ENCODE measurements around the gene MRTFB. TPM values are rescaled to one million over a fixed set of nuclear protein-coding genes. Genes with fewer than 3 reads are reported as not detected.
A peak's percentile ranks its signal among the peaks of the same experiment; 100 is the strongest.

Gene MRTFB
- total RNA-seq, 1 donor = 11.6 TPM

GRCh38 chr16:14056970-14057369 lies 14.1 kb upstream of the MRTFB start:
- no peak for DNase-seq (ENCODE audit: insufficient read length, low spot score, missing footprints)
- no peak overlapping the region for H2AFZ ChIP-seq (ENCODE audit: low read length)
- peaks cover 6% of the 10 kb centered on the region for H3K27me3 ChIP-seq (ENCODE audit: insufficient read depth, low read length)
- H4K20me1 ChIP-seq (ENCODE audit: insufficient read depth, low read length) = no peaks in the 10 kb centered on the region
- H3K9me3 ChIP-seq (ENCODE audit: low read depth, low read length) = peaks cover 3% of the 10 kb centered on the region
- no peaks in the 10 kb centered on the region for H3K4me1 ChIP-seq (ENCODE audit: insufficient read depth, low read length)
- TF ChIP-seq CTCF (IDR thresholded peaks at IDR 0.05; ENCODE audit: extremely low read depth, low read depth, low read length) = no peak
- H3K4me2 ChIP-seq (ENCODE audit: insufficient read depth, low read length) = no peak overlapping the region
- no peaks in the 10 kb centered on the region for H3K79me2 ChIP-seq (ENCODE audit: insufficient read depth, low read length)
- H3K36me3 ChIP-seq (ENCODE audit: insufficient read depth, low read length) = no peaks in the 10 kb centered on the region
- H3K27ac ChIP-seq (ENCODE audit: low read depth, low read length) = no peak overlapping the region
- H3K4me3 ChIP-seq (ENCODE audit: insufficient read depth, low read length) = no peak overlapping the region

GRCh38 chr16:14057878-14058382 lies 13.2 kb upstream of the MRTFB start:
- no peak overlapping the region for H3K27ac ChIP-seq (ENCODE audit: low read depth, low read length)
- TF ChIP-seq CTCF (IDR thresholded peaks at IDR 0.05; ENCODE audit: extremely low read depth, low read depth, low read length) = no peak
- no peak for DNase-seq (ENCODE audit: insufficient read length, low spot score, missing footprints)

GRCh38 chr16:14061732-14062259 lies 9.3 kb upstream of the MRTFB start:
- H3K4me1 ChIP-seq (ENCODE audit: insufficient read depth, low read length) = no peaks in the 10 kb centered on the region
- H3K4me2 ChIP-seq (ENCODE audit: insufficient read depth, low read length) = no peak overlapping the region
- TF ChIP-seq CTCF (IDR thresholded peaks at IDR 0.05; ENCODE audit: extremely low read depth, low read depth, low read length) = no peak
- no peaks in the 10 kb centered on the region for H3K36me3 ChIP-seq (ENCODE audit: insufficient read depth, low read length)
- peaks cover 2% of the 10 kb centered on the region for H3K27me3 ChIP-seq (ENCODE audit: insufficient read depth, low read length)
- H3K79me2 ChIP-seq (ENCODE audit: insufficient read depth, low read length) = no peaks in the 10 kb centered on the region
- no peak overlapping the region for H2AFZ ChIP-seq (ENCODE audit: low read length)
- peaks cover 2% of the 10 kb centered on the region for H3K9me3 ChIP-seq (ENCODE audit: low read depth, low read length)
- H4K20me1 ChIP-seq (ENCODE audit: insufficient read depth, low read length) = no peaks in the 10 kb centered on the region
- no peak overlapping the region for H3K4me3 ChIP-seq (ENCODE audit: insufficient read depth, low read length)
- no peak for DNase-seq (ENCODE audit: insufficient read length, low spot score, missing footprints)
- H3K27ac ChIP-seq (ENCODE audit: low read depth, low read length) = no peak overlapping the region

More at GRCh38 chr16:14057878-14058382, 13.2 kb upstream of the MRTFB start:
- H3K4me1 ChIP-seq (ENCODE audit: insufficient read depth, low read length) = no peaks in the 10 kb centered on the region
- no peaks in the 10 kb centered on the region for H3K36me3 ChIP-seq (ENCODE audit: insufficient read depth, low read length)
- H3K79me2 ChIP-seq (ENCODE audit: insufficient read depth, low read length) = no peaks in the 10 kb centered on the region
- H4K20me1 ChIP-seq (ENCODE audit: insufficient read depth, low read length) = no peaks in the 10 kb centered on the region
- H3K27me3 ChIP-seq (ENCODE audit: insufficient read depth, low read length) = peaks cover 6% of the 10 kb centered on the region
- no peak overlapping the region for H3K4me3 ChIP-seq (ENCODE audit: insufficient read depth, low read length)
- H2AFZ ChIP-seq (ENCODE audit: low read length) = no peak overlapping the region
- H3K9me3 ChIP-seq (ENCODE audit: low read depth, low read length) = peaks cover 3% of the 10 kb centered on the region
- peak overlapping the region; percentile 30 for H3K4me2 ChIP-seq (ENCODE audit: insufficient read depth, low read length)

GRCh38 chr16:14062261-14062660 lies 8.9 kb upstream of the MRTFB start:
- H3K4me3 ChIP-seq (ENCODE audit: insufficient read depth, low read length) = no peak overlapping the region
- H3K79me2 ChIP-seq (ENCODE audit: insufficient read depth, low read length) = no peaks in the 10 kb centered on the region
- H3K4me2 ChIP-seq (ENCODE audit: insufficient read depth, low read length) = no peak overlapping the region
- DNase-seq (ENCODE audit: insufficient read length, low spot score, missing footprints) = no peak
- no peak for TF ChIP-seq CTCF (IDR thresholded peaks at IDR 0.05; ENCODE audit: extremely low read depth, low read depth, low read length)
- no peak overlapping the region for H3K27ac ChIP-seq (ENCODE audit: low read depth, low read length)
- H3K9me3 ChIP-seq (ENCODE audit: low read depth, low read length) = peaks cover 2% of the 10 kb centered on the region
- H2AFZ ChIP-seq (ENCODE audit: low read length) = no peak overlapping the region
- no peaks in the 10 kb centered on the region for H4K20me1 ChIP-seq (ENCODE audit: insufficient read depth, low read length)
- no peaks in the 10 kb centered on the region for H3K4me1 ChIP-seq (ENCODE audit: insufficient read depth, low read length)
- no peaks in the 10 kb centered on the region for H3K36me3 ChIP-seq (ENCODE audit: insufficient read depth, low read length)
- H3K27me3 ChIP-seq (ENCODE audit: insufficient read depth, low read length) = peaks cover 2% of the 10 kb centered on the region

Measured in osteoblast (primary cell).